ENCODE data around the gene RAD52.
A peak's percentile ranks its signal among the peaks of the same experiment; 100 is the strongest.

The RAD52 gene

GRCh38 chr12:967641-968040, 18.1 kb upstream of the RAD52 start:
- no peak for TF ChIP-seq CTCF (IDR thresholded peaks at IDR 0.05; ENCODE audit: low read depth, low read length)

DNA sequence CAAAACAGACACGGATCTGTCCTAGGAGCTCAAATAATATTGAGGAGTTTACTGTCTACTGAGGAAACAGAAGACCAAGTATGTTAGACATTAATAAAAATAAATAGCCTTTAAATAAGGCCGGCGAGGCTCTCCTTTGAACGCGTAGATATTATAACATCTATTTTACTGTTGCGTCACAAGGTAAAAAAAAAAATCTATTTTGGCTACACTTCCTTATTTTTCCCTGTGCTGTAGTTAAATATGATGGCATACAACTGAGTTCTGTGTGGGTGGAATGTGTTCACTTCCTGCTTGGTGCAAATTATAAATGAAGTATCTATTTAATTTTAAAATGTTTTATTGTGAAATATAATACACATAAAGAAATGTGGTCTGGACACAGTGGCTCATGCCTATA, 17.2 kb upstream of the RAD52 start:
- DNase-seq (ENCODE audit: low read depth in 2 of 2), result no peak
- no peak overlapping the region for H3K4me3 ChIP-seq (replicated peaks in 1 of 2; ENCODE audit: low read depth in 2 of 2, low read length in 2 of 2)
- no peak for TF ChIP-seq CTCF (IDR thresholded peaks at IDR 0.05; ENCODE audit: low read depth, low read length)

More at GRCh38 chr12:967641-968040, 18.1 kb upstream of the RAD52 start:
- H3K4me3 ChIP-seq (replicated peaks in 1 of 2; ENCODE audit: low read depth in 2 of 2, low read length in 2 of 2), result no peak overlapping the region
- no peak for DNase-seq (ENCODE audit: low read depth in 2 of 2)

- no peak overlapping the region for H3K4me3 ChIP-seq (replicated peaks in 1 of 2; ENCODE audit: low read depth in 2 of 2, low read length in 2 of 2)
- DNase-seq (ENCODE audit: low read depth in 2 of 2), result peak; percentile 28 to 87
- no peak for TF ChIP-seq CTCF (IDR thresholded peaks at IDR 0.05; ENCODE audit: low read depth, low read length)
Measured at GRCh38 chr12:958588-959123, 9.2 kb upstream of the RAD52 start.

DNA sequence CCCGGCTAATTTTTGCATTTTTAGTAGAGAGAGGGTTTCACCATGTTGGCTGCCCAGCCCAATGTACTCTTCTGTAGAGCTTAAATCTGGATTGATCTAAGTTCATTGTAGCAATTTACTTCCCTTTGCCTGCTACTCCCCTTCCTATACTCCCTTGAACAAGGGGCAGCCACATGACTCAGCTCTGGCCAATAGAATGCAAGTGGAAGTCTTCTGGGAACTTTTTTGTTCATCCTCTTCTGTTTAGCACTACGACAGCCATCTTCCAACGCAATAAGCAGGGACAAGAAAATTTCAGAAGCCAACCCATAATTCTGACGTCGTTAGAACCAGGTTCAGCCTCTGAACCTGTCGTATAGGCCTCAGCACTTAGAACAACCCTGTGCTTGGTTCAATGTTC, 6.4 kb upstream of the RAD52 start:
- no peak for DNase-seq (ENCODE audit: low read depth in 2 of 2)
- TF ChIP-seq CTCF (IDR thresholded peaks at IDR 0.05; ENCODE audit: low read depth, low read length), result no peak
- no peak overlapping the region for H3K4me3 ChIP-seq (replicated peaks in 1 of 2; ENCODE audit: low read depth in 2 of 2, low read length in 2 of 2)

GRCh38 chr12:954741-955140, 5.2 kb upstream of the RAD52 start:
- no peak for TF ChIP-seq CTCF (IDR thresholded peaks at IDR 0.05; ENCODE audit: low read depth, low read length)
- no peak overlapping the region for H3K4me3 ChIP-seq (replicated peaks in 1 of 2; ENCODE audit: low read depth in 2 of 2, low read length in 2 of 2)
- DNase-seq (ENCODE audit: low read depth in 2 of 2), result no peak

DNA sequence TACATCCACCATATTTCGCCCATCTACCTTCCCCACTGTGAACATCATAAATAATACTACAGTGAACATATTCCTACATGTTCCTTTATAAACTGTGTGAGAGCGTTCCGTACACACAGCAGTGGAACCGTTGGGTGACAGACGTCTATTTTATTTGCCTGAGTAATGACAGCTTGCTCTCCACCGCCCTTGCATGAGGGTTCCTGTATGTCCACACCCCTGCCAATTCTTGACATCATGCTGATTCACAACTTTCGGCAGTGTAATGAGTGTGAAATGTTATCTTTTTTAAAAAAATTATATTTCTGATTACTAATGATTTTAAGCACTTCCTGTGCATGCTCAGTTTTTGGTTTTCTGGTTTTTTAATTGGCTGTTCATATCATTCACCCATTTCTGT, 4.3 kb upstream of the RAD52 start:
- H3K4me3 ChIP-seq (replicated peaks in 1 of 2; ENCODE audit: low read depth in 2 of 2, low read length in 2 of 2), result no peak overlapping the region
- TF ChIP-seq CTCF (IDR thresholded peaks at IDR 0.05; ENCODE audit: low read depth, low read length), result no peak
- DNase-seq (ENCODE audit: low read depth in 2 of 2), result peak; percentile 41 to 82

- no peak overlapping the region for H3K4me3 ChIP-seq (replicated peaks in 1 of 2; ENCODE audit: low read depth in 2 of 2, low read length in 2 of 2)
- DNase-seq (ENCODE audit: low read depth in 2 of 2), result no peak
- no peak for TF ChIP-seq CTCF (IDR thresholded peaks at IDR 0.05; ENCODE audit: low read depth, low read length)
Measured at GRCh38 chr12:951176-951575, 1.7 kb upstream of the RAD52 start.
